ENCODE measurements around the gene NTSR2. TPM values are rescaled to one million over a fixed set of nuclear protein-coding genes. Genes with fewer than 3 reads are reported as not detected.

Gene NTSR2
- total RNA-seq, 1 donor from 2014 or later: not detected

GRCh38 chr2:11625671-11626070 lies 44.3 kb downstream of the NTSR2 start:
- no peaks in the 10 kb centered on the region for H3K36me3 ChIP-seq
- intact Hi-C loops (cut with DNase I): no loop called here
- no peaks in the 10 kb centered on the region for H3K27me3 ChIP-seq
- H3K9me3 ChIP-seq: no peaks in the 10 kb centered on the region
- no peak overlapping the region for H3K27ac ChIP-seq
- TF ChIP-seq CTCF (IDR thresholded peaks at IDR 0.05): no peak
- no peaks in the 10 kb centered on the region for H3K4me1 ChIP-seq
- DNase-seq (no peak), ATAC-seq (no peak)
- no peak overlapping the region for H3K4me3 ChIP-seq

GRCh38 chr2:11624893-11625292 lies 45.1 kb downstream of the NTSR2 start:
- ATAC-seq: no peak
- Histone ChIP-seq H3K4me1 (no peaks in the 10 kb centered on the region), H3K9me3 (no peaks in the 10 kb centered on the region), H3K27ac (no peak overlapping the region), H3K27me3 (no peaks in the 10 kb centered on the region), H3K4me3 (no peak overlapping the region), H3K36me3 (no peaks in the 10 kb centered on the region)
- intact Hi-C loops (cut with DNase I): no loop called here
- TF ChIP-seq CTCF (IDR thresholded peaks at IDR 0.05): no peak
- DNase-seq: no peak

GRCh38 chr2:11622611-11623010 lies 47.4 kb downstream of the NTSR2 start:
- Histone ChIP-seq H3K4me3 (no peak overlapping the region), H3K9me3 (no peaks in the 10 kb centered on the region), H3K36me3 (no peaks in the 10 kb centered on the region), H3K27me3 (no peaks in the 10 kb centered on the region), H3K27ac (no peak overlapping the region), H3K4me1 (no peaks in the 10 kb centered on the region)
- DNase-seq: no peak
- intact Hi-C loops (cut with DNase I): no loop called here
- TF ChIP-seq CTCF (IDR thresholded peaks at IDR 0.05): no peak
- ATAC-seq: no peak

- Histone ChIP-seq H3K9me3 (no peaks in the 10 kb centered on the region), H3K36me3 (no peaks in the 10 kb centered on the region), H3K27ac (no peak overlapping the region), H3K4me3 (no peak overlapping the region), H3K4me1 (no peaks in the 10 kb centered on the region), H3K27me3 (no peaks in the 10 kb centered on the region)
- ATAC-seq (no peak), DNase-seq (no peak)
- intact Hi-C loops (cut with DNase I): no loop called here
- TF ChIP-seq CTCF (IDR thresholded peaks at IDR 0.05): no peak
Observed at GRCh38 chr2:11621410-11621809, 48.6 kb downstream of the NTSR2 start.

- DNase-seq (no peak), ATAC-seq (peak; percentile 22)
- H3K9me3 ChIP-seq: no peaks in the 10 kb centered on the region
- H3K36me3 ChIP-seq: no peaks in the 10 kb centered on the region
- no peaks in the 10 kb centered on the region for H3K27me3 ChIP-seq
- H3K4me1 ChIP-seq: no peaks in the 10 kb centered on the region
- no peak overlapping the region for H3K27ac ChIP-seq
- intact Hi-C loops (cut with DNase I): no loop called here
- no peak for TF ChIP-seq CTCF (IDR thresholded peaks at IDR 0.05)
- no peak overlapping the region for H3K4me3 ChIP-seq
Observed at GRCh38 chr2:11618708-11619062, 51.3 kb downstream of the NTSR2 start.

- intact Hi-C loops (cut with DNase I): no loop called here
- Histone ChIP-seq H3K36me3 (no peaks in the 10 kb centered on the region), H3K9me3 (no peaks in the 10 kb centered on the region), H3K27me3 (no peaks in the 10 kb centered on the region), H3K27ac (no peak overlapping the region), H3K4me3 (no peak overlapping the region), H3K4me1 (no peaks in the 10 kb centered on the region)
- no peak for DNase-seq
- TF ChIP-seq CTCF (IDR thresholded peaks at IDR 0.05): no peak
- ATAC-seq: peak; percentile 41
Observed at GRCh38 chr2:11617984-11618707, 51.8 kb downstream of the NTSR2 start.
